HepG2 (cell line): ENCODE measurements around the gene SLC20A1. TPM values are rescaled to one million over a fixed set of nuclear protein-coding genes. Genes with fewer than 3 reads are reported as not detected.
A peak's percentile ranks its signal among the peaks of the same experiment; 100 is the strongest.

Source experiments
- ATAC-seq: fragments of 200-7000 bp; cut with Tn5 transposase; 3 replicates; pipeline ENCODE4 v1.9.1; 2020; ENCODE audit warnings: mild to moderate bottlenecking, moderate library complexity
- BruUV-seq: library from RNA; stranded (reverse); fragments of 400-500 nt; replicated peaks from 2 replicates; lab custom pipeline; 2021; lab: Mats Ljungman, UMichigan
- CTCF ChIA-PET: fragments of 300-600 bp; formaldehyde crosslinking; extraction: SDS; loops from one replicate; lab custom pipeline; 2021; ENCODE audit warnings: low total read pairs, inconsistent platforms, low intra/inter-chr PET ratio; lab: Yijun Ruan, JAX
- POLR2A ChIA-PET: fragments of 350-600 bp; sonication (Branson Sonifier 250); formaldehyde crosslinking; loops from one replicate; lab custom pipeline; 2020; ENCODE audit warnings: antibody characterized with exemption, inconsistent platforms; lab: Yijun Ruan, JAX
- DNase-seq: peaks from one replicate; pipeline ENCODE4 v3.0.0-alpha.2; 2015; ENCODE audit warnings: low spot score
- FAIRE-seq: peaks from 3 replicates; lab custom pipeline; 2011; peaks lifted over from hg19 to GRCh38; lab: Jason Lieb, UNC
- H2AFZ ChIP-seq: one replicate; pipeline ENCODE4 v1.6.1; 2011; ENCODE audit warnings: low read length, inconsistent platforms
- H3K27ac ChIP-seq: fragments of 300-600 bp; 3 replicates; pipeline ENCODE4 v1.8.0; 2011; ENCODE audit warnings: mixed run types, mild to moderate bottlenecking, mixed read lengths, low read length, inconsistent platforms; ENCODE audit not compliant: insufficient read depth; ENCODE audit errors: extremely low read length
- H3K27me3 ChIP-seq, 2 experiments: fragments of 200-600 bp in 1 of 2; 2 replicates in 1 of 2; 3 replicates in 1 of 2; pipeline versions ENCODE4 v1.6.0 to v1.8.0; 2011; ENCODE audit warnings: low read length in 2 of 2, mild to moderate bottlenecking in 2 of 2, moderate library complexity in 2 of 2, inconsistent platforms in 1 of 2; ENCODE audit not compliant: insufficient read depth in 2 of 2, control insufficient read depth in 1 of 2
- H3K36me3 ChIP-seq, 2 experiments: fragments of 200-600 bp in 1 of 2; replicated peaks in 1 of 2; 2 replicates in 1 of 2; 3 replicates in 1 of 2; pipeline versions ENCODE4 v1.5.1 to v1.8.0; 2011; ENCODE audit warnings: low read length in 2 of 2, inconsistent platforms in 1 of 2; ENCODE audit not compliant: insufficient read depth in 2 of 2, control insufficient read depth in 1 of 2
- H3K4me1 ChIP-seq: 2 replicates; pipeline ENCODE4 v1.5.1; 2012; ENCODE audit warnings: low read length, inconsistent platforms; ENCODE audit not compliant: insufficient read depth
- H3K4me2 ChIP-seq: 2 replicates; pipeline ENCODE4 v1.6.0; 2011; ENCODE audit warnings: low read depth, low read length, inconsistent platforms
- H3K4me3 ChIP-seq, 3 experiments: fragments of 200-600 bp in 1 of 3; sonication (generic), shearing (Covaris generic) in 1 of 3; replicated peaks in 1 of 3; 2 replicates each; pipeline ENCODE4 v1.5.1; 2011 to 2016; ENCODE audit warnings: low read length in 3 of 3, inconsistent platforms in 2 of 3, low read depth in 2 of 3, mild to moderate bottlenecking in 2 of 3, control low read depth in 1 of 3, mixed read lengths in 1 of 3; ENCODE audit not compliant: insufficient read depth in 1 of 3
- H3K79me2 ChIP-seq: one replicate; pipeline ENCODE4 v1.6.1; 2011; ENCODE audit warnings: low read length, inconsistent platforms; ENCODE audit not compliant: insufficient read depth
- H3K9ac ChIP-seq: 2 replicates; pipeline ENCODE4 v1.6.0; 2011; ENCODE audit warnings: mild to moderate bottlenecking, low read depth, low read length, inconsistent platforms; ENCODE audit not compliant: insufficient read depth
- H3K9me3 ChIP-seq: 2 replicates; pipeline ENCODE4 v1.5.1; 2012; ENCODE audit warnings: mild to moderate bottlenecking, low read length
- H4K20me1 ChIP-seq: 2 replicates; pipeline ENCODE4 v1.6.0; 2011; ENCODE audit warnings: inconsistent platforms, mild to moderate bottlenecking, low read length, moderate library complexity; ENCODE audit not compliant: insufficient read depth
- CEBPB ChIP-seq: IDR thresholded peaks from 2 replicates; pipeline ENCODE4 v1.6.1; 2011; ENCODE audit warnings: low read depth, low read length, improper control_type of control experiment, borderline replicate concordance
- EHMT2 ChIP-seq: fragments of 200-600 bp; sonication (generic); IDR thresholded peaks from 2 replicates; pipeline ENCODE4 v1.7.0; 2017; ENCODE audit warnings: antibody characterized with exemption, low read depth, low read length, borderline replicate concordance
- GABPB1 ChIP-seq: IDR thresholded peaks from 2 replicates; pipeline ENCODE4 v1.6.1; 2016; ENCODE audit warnings: mild to moderate bottlenecking, missing genetic modification reagents, moderate library complexity, missing compliant biosample characterization
- HHEX ChIP-seq: IDR thresholded peaks from 2 replicates; pipeline ENCODE4 v1.6.1; 2016; ENCODE audit warnings: control low read depth
- MED13 ChIP-seq: sonication (generic); formaldehyde crosslinking; IDR thresholded peaks from 2 replicates; pipeline ENCODE4 v1.5.0; 2020; ENCODE audit warnings: missing genetic modification reagents
- RARG ChIP-seq: sonication (generic); formaldehyde crosslinking; IDR thresholded peaks from 2 replicates; pipeline ENCODE4 v1.4.0; 2020; ENCODE audit warnings: low read depth, mild to moderate bottlenecking, missing genetic modification reagents
- RFX1 ChIP-seq: fragments of 450-650 bp; IDR thresholded peaks from 2 replicates; pipeline ENCODE4 v1.6.1; 2017
- SUZ12 ChIP-seq: fragments of 150-350 bp; IDR thresholded peaks from 2 replicates; pipeline ENCODE4 v1.6.1; 2014; ENCODE audit warnings: low read depth, low read length
- TFAP4 ChIP-seq: sonication (generic); IDR thresholded peaks from 2 replicates; pipeline ENCODE4 v1.6.1; 2016; ENCODE audit warnings: low read depth, borderline replicate concordance
- ZNF567 ChIP-seq: sonication (generic); formaldehyde crosslinking; IDR thresholded peaks from 2 replicates; pipeline ENCODE4 v1.8.1; 2023; ENCODE audit warnings: mild to moderate bottlenecking, missing genetic modification reagents, borderline replicate concordance
- WGBS: methylation state at CpG from one replicate; pipeline ENCODE4 v1.1.6; 2017; ENCODE audit warnings: low lambda C conversion rate; 5-methylcytosine and 5-hydroxymethylcytosine counted together
- in situ Hi-C: cut with HindIII; loops from 2 replicates; pipeline ENCODE4 v1.10.0; 2017; ENCODE audit warnings: low pct_unique_long_range_greater_than_20kb; ENCODE audit not compliant: extremely low pct_ligation_motif_present
- intact Hi-C: fragments of 100-400 bp; cut with micrococcal nuclease; formaldehyde crosslinking; loops from one replicate; pipeline ENCODE4 v1.10.0; 2022; ENCODE audit not compliant: unreplicated experiment
- polyA plus RNA-seq, 8 experiments: library from polyadenylated mRNA; depleted of rRNA in 3 of 8; stranded (reverse) in 7 of 8; unstranded in 1 of 8; fragments of >200 nt; fragmentation: Illumina TruSeq in 4 of 8; extraction: Trizol in 4 of 8; gene quantifications; 2 replicates each; pipeline versions ENCODE4 v1.2.1 to v1.2.3, GENCODE V29; 2011 to 2016; ENCODE audit warnings: low read depth in 4 of 8, missing spikeins in 1 of 8, mixed read lengths in 1 of 8; ENCODE audit not compliant: insufficient read depth in 1 of 8
- total RNA-seq, 5 experiments: library from RNA; depleted of rRNA; stranded (reverse); fragments of >200 nt; fragmentation: Illumina TruSeq; extraction: Trizol; gene quantifications; 2 replicates each; pipeline ENCODE4 v1.2.3, GENCODE V29; 2016; ENCODE audit warnings: low read depth in 1 of 5
- TF ChIP-seq, protein P1 (sequence below), 2 experiments: fragments of 450-650 bp in 1 of 2; sonication (generic) in 1 of 2; formaldehyde crosslinking in 1 of 2; IDR thresholded peaks; 2 replicates each; pipeline versions ENCODE4 v1.6.1 to v1.8.0; 2016 to 2022; ENCODE audit warnings: antibody characterized with exemption in 1 of 2, mild to moderate bottlenecking in 1 of 2, missing genetic modification reagents in 1 of 2

Gene SLC20A1
- total and polyA plus RNA-seq, 2 of the 13 experiments (the other 11 are each of a cell fraction or from before 2014, with no cell fraction given) = 54.0 to 85.9 TPM

DNA sequence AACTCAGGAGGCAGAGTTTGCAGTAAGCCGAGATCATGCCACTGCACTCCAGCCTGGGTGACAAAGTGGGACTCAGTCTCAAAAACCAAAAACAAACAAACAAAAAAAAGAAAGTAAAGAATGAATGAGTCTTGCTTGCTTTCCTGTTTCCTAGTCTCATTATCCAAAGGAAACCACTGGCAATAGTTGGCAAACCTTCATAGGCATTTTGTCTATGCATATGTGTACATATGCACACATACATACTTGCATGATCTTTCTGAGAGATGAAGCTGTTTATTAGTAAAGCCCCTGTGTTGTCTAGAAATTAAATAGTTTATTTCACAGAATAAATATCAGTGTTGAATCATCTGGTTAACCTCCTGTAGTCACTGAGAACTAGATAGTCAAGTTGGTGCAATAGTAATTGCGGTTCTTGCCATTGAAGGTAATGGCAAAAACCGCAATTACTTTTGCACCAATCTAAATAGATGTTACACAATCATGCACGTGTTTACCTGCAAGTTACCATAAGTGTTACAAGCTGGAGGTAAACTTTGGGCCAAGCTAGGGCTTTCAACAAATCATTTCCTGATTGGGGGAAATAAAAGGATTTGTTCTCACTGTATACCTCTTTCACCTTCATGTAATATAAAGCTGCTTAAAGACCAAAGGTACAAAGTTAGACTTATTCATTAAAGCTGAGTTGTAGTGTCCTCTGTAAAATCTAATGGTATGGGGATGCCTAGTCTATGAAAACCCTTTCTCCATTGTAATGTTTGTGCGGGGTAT is 24.7 kb downstream of the SLC20A1 start:
- FAIRE-seq = no peak
- DNase-seq = no peak
- no peak overlapping the region for H3K9ac ChIP-seq
- no peaks in the 10 kb centered on the region for H4K20me1 ChIP-seq
- WGBS = 43% methylated on average over 5 of the region's 5 CpGs
- H3K36me3 ChIP-seq = no peaks in the 10 kb centered on the region
- H2AFZ ChIP-seq = no peak overlapping the region
- H3K9me3 ChIP-seq = no peaks in the 10 kb centered on the region
- BruUV-seq = no TSS peak
- ATAC-seq = no peak
- in situ Hi-C loops (no loop called here), intact Hi-C loops (no loop called here)
- TF ChIP-seq ZNF567 = no peak
- no peak for TF ChIP-seq RARG (CRISPR knock-in tag)
- TF ChIP-seq CEBPB = peak; percentile 70
- TF ChIP-seq RFX1 = no peak
- TF ChIP-seq TFAP4 = no peak
- no peak for TF ChIP-seq SUZ12
- TF ChIP-seq MED13 (CRISPR knock-in tag) = no peak
- TF ChIP-seq, protein P1, sequence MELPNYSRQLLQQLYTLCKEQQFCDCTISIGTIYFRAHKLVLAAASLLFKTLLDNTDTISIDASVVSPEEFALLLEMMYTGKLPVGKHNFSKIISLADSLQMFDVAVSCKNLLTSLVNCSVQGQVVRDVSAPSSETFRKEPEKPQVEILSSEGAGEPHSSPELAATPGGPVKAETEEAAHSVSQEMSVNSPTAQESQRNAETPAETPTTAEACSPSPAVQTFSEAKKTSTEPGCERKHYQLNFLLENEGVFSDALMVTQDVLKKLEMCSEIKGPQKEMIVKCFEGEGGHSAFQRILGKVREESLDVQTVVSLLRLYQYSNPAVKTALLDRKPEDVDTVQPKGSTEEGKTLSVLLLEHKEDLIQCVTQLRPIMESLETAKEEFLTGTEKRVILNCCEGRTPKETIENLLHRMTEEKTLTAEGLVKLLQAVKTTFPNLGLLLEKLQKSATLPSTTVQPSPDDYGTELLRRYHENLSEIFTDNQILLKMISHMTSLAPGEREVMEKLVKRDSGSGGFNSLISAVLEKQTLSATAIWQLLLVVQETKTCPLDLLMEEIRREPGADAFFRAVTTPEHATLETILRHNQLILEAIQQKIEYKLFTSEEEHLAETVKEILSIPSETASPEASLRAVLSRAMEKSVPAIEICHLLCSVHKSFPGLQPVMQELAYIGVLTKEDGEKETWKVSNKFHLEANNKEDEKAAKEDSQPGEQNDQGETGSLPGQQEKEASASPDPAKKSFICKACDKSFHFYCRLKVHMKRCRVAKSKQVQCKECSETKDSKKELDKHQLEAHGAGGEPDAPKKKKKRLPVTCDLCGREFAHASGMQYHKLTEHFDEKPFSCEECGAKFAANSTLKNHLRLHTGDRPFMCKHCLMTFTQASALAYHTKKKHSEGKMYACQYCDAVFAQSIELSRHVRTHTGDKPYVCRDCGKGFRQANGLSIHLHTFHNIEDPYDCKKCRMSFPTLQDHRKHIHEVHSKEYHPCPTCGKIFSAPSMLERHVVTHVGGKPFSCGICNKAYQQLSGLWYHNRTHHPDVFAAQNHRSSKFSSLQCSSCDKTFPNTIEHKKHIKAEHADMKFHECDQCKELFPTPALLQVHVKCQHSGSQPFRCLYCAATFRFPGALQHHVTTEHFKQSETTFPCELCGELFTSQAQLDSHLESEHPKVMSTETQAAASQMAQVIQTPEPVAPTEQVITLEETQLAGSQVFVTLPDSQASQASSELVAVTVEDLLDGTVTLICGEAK (IDR thresholded peaks at IDR 0.05) = peak; percentile 93
- TF ChIP-seq, protein P1 (CRISPR knock-in tag; IDR thresholded peaks at IDR 0.05) = no peak
- TF ChIP-seq HHEX = no peak
- TF ChIP-seq EHMT2 = no peak
- TF ChIP-seq GABPB1 = no peak
- ChIA-PET POLR2A (interaction anchor here (0.6 to 1.4 kb wide), 4 partner anchors 14 to 26 kb away, joined by 3 to 7 read pairs (median 5); no protein-coding TSS in a partner anchor), CTCF (no interaction called here)
- peaks cover 30% of the 10 kb centered on the region for H3K4me1 ChIP-seq
- no peak overlapping the region for H3K27ac ChIP-seq
- H3K27me3 ChIP-seq = no peaks in the 10 kb centered on the region; a peak in 1 of 5 replicates
- no peak overlapping the region for H3K4me2 ChIP-seq
- no peaks in the 10 kb centered on the region for H3K79me2 ChIP-seq
- H3K4me3 ChIP-seq = no peak overlapping the region
